ENCODE results near the gene HDAC9. TPM values are rescaled to one million over a fixed set of nuclear protein-coding genes. Genes with fewer than 3 reads are reported as not detected.

Gene HDAC9
- total and polyA plus RNA-seq, 8 donors = 1.3 to 12.3 (median 3.5) TPM

DNA sequence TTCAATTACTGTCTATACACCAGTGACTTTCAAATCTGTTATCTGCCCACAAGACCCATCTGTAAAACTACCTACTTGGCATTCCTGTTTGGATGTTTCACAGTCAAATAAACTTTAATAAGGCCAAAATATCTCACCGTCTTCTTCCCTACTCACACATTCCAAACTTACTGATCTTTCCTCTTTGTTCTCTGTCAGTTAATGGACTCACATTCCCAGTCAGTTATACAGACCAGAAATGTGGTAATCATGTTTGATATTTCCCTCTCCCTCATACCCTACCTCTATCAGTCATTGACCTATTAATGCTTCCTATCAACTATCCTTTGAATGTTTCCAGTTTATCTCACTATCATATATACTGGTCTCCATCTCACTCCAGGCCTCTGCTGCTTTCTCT, 28.5 kb upstream of the HDAC9 start:
- TF ChIP-seq, protein P1, sequence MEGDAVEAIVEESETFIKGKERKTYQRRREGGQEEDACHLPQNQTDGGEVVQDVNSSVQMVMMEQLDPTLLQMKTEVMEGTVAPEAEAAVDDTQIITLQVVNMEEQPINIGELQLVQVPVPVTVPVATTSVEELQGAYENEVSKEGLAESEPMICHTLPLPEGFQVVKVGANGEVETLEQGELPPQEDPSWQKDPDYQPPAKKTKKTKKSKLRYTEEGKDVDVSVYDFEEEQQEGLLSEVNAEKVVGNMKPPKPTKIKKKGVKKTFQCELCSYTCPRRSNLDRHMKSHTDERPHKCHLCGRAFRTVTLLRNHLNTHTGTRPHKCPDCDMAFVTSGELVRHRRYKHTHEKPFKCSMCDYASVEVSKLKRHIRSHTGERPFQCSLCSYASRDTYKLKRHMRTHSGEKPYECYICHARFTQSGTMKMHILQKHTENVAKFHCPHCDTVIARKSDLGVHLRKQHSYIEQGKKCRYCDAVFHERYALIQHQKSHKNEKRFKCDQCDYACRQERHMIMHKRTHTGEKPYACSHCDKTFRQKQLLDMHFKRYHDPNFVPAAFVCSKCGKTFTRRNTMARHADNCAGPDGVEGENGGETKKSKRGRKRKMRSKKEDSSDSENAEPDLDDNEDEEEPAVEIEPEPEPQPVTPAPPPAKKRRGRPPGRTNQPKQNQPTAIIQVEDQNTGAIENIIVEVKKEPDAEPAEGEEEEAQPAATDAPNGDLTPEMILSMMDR (IDR thresholded peaks at IDR 0.05) = no peak
- ATAC-seq = no peak
- Histone ChIP-seq H3K27ac (no peak overlapping the region), H3K9me3 (no peaks in the 10 kb centered on the region), H3K4me3 (no peak overlapping the region), H3K36me3 (no peaks in the 10 kb centered on the region), H3K4me1 (peaks cover 0 to 5% (median 0%) of the 10 kb centered on the region in 3 donors), H3K27me3 (no peaks in the 10 kb centered on the region)
- FAIRE-seq = no peak
- intact Hi-C loops (cut with DNase I) = no loop called here
- DNase-seq = no peak
- 73 to 84% methylated on average over 1 of the region's 1 CpG for WGBS, 2 donors

DNA sequence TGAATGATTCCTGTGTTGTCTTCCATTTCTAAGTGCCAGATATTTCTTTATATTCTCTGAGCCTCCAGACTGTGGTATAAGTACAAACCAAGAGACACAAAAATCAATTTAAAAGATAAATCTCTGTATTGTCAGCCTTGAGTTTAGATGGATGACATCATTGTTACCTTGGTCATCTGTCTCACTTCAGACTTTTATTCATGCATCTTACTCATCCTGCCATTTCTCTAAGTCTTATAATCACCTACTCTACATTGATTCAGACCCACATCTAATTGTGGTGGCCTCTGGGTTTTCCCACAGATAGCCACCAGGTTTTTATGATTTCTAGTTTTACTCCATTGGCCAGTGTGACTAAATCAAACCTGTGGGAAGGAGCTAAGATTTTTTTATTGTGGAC, 26.8 kb upstream of the HDAC9 start:
- no peaks in the 10 kb centered on the region for H3K27me3 ChIP-seq
- intact Hi-C loops (cut with DNase I) = no loop called here
- no peak overlapping the region for H3K4me3 ChIP-seq
- ATAC-seq (no peak), DNase-seq (no peak), FAIRE-seq (no peak)
- H3K4me1 ChIP-seq = peaks cover 0 to 5% (median 0%) of the 10 kb centered on the region in 3 donors
- no peaks in the 10 kb centered on the region for H3K9me3 ChIP-seq
- no peak overlapping the region for H3K27ac ChIP-seq
- TF ChIP-seq, protein P1 (IDR thresholded peaks at IDR 0.05) = no peak
- H3K36me3 ChIP-seq = no peaks in the 10 kb centered on the region

DNA sequence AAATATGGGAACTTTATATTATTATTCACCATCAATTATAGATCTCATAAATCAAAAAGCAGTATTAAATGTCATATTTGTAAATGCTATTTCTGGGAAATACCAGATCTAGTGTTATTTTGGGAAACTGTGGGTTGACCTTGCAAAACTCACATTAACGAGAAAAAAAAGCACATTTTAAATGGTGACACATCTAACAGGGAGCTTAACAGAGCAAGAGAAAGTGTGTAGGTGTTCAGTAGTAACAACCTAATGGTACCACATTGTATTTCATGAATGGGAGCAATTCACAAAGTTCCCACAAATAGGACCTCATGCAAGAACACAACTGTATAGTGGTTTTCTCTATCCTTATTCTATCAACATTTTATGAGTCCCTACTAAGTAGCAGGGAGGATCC, 26.2 kb upstream of the HDAC9 start:
- intact Hi-C loops (cut with DNase I) = no loop called here
- WGBS, 2 donors = 75 to 79% methylated on average over 1 of the region's 1 CpG
- Histone ChIP-seq H3K9me3 (no peaks in the 10 kb centered on the region), H3K36me3 (no peaks in the 10 kb centered on the region), H3K27ac (no peak overlapping the region), H3K4me1 (peaks cover 0 to 5% (median 0%) of the 10 kb centered on the region in 3 donors), H3K27me3 (no peaks in the 10 kb centered on the region), H3K4me3 (no peak overlapping the region)
- FAIRE-seq (no peak), ATAC-seq (no peak), DNase-seq (no peak)
- TF ChIP-seq, protein P1 (IDR thresholded peaks at IDR 0.05) = no peak

DNA sequence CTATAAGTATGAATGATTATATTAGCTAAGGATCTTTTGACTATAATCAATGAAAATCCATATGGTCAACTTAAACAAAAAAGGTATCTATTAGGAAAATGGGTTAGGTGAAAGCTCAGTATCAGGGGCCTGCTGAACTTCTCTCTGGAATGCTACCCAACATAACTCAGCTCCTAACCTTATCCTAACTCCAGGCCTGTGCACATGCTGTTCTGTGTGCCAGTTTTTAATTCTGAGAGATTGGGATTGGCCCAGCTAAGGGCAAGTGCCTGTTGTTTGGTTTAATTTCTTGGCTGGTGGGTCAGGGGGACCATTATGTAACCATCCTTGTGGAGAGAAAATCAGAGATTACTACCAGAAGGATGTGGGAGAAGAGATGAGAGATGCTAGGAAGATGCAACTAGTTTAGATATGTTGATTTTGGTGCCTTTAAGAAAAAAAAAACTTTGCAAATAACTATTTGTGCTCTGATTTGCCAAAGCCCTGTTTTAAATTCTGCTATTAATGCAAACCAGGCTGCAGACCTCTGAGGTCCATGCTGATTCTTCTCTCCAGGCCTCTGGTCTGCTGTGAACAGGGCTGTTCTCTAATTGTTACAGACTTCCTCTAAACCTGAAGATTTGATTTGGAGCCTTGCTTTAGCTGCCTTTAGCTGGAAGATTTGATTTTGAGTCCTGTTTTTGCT, 23.9 kb upstream of the HDAC9 start:
- H3K4me3 ChIP-seq = no peak overlapping the region
- peaks cover 0 to 5% (median 0%) of the 10 kb centered on the region in 3 donors for H3K4me1 ChIP-seq
- H3K27ac ChIP-seq = no peak overlapping the region
- TF ChIP-seq, protein P1 (IDR thresholded peaks at IDR 0.05) = no peak
- ATAC-seq = no peak
- intact Hi-C loops (cut with DNase I) = no loop called here
- FAIRE-seq = no peak
- DNase-seq = no peak
- H3K27me3 ChIP-seq = no peaks in the 10 kb centered on the region
- no peaks in the 10 kb centered on the region for H3K36me3 ChIP-seq
- no peaks in the 10 kb centered on the region for H3K9me3 ChIP-seq

DNA sequence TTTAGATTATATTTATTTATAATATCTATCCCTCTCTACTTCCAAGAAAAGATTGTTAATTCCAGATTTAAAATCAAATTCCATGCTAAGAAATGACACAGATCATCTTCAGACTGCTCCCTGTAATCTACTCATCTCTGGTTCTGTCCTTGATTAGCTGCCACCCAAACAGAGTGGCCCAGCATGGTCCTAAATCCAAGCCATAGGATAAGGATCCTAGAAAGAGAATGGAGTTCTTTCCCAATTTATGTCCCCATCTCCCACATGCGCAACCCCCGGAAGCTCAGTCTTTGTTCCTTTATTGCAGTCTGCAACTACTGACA, 23.4 kb upstream of the HDAC9 start:
- no peak for DNase-seq
- intact Hi-C loops (cut with DNase I) = no loop called here
- TF ChIP-seq, protein P1 (IDR thresholded peaks at IDR 0.05) = no peak
- Histone ChIP-seq H3K27ac (no peak overlapping the region), H3K4me3 (no peak overlapping the region), H3K27me3 (no peaks in the 10 kb centered on the region), H3K4me1 (peaks cover 0 to 5% (median 0%) of the 10 kb centered on the region in 3 donors), H3K9me3 (no peaks in the 10 kb centered on the region), H3K36me3 (no peaks in the 10 kb centered on the region)
- 92 to 95% methylated on average over 2 of the region's 2 CpGs for WGBS, 2 donors
- no peak for FAIRE-seq
- ATAC-seq = no peak

Data from pancreas (tissue), 10 donors.